Neural cell (in vitro differentiated cells): ENCODE data around the gene PHLPP1. TPM values are rescaled to one million over a fixed set of nuclear protein-coding genes. Genes with fewer than 3 reads are reported as not detected.

Experiments used
- H2AFZ ChIP-seq: fragments of 200-600, 300-800 bp; sonication (generic), shearing (Covaris generic); 2 replicates; pipeline ENCODE4 v1.6.0; 2014; ENCODE audit warnings: low read depth, mild to moderate bottlenecking, antibody characterized with exemption, low read length, moderate library complexity
- H3F3A ChIP-seq: fragments of 200-600 bp; shearing (Covaris generic); 2 replicates; pipeline ENCODE4 v1.6.1; 2016; ENCODE audit warnings: mild to moderate bottlenecking, moderate library complexity, mixed read lengths, antibody characterized with exemption, low read length; ENCODE audit not compliant: insufficient read depth, poor library complexity, severe bottlenecking
- H3K27ac ChIP-seq: fragments of 200-600, 300-800 bp; sonication (generic), shearing (Covaris generic); 2 replicates; pipeline ENCODE4 v1.5.1; 2014; ENCODE audit warnings: mild to moderate bottlenecking, low read length, moderate library complexity
- H3K27me3 ChIP-seq: fragments of 300-800, 200-600 bp; sonication (generic), shearing (Covaris generic); 2 replicates; pipeline ENCODE4 v1.6.0; 2014; ENCODE audit warnings: mild to moderate bottlenecking, low read depth, low read length, moderate library complexity; ENCODE audit not compliant: insufficient read depth
- H3K36me3 ChIP-seq: fragments of 300-800, 200-600 bp; sonication (generic), shearing (Covaris generic); 2 replicates; pipeline ENCODE4 v1.5.1; 2014; ENCODE audit warnings: mild to moderate bottlenecking, antibody characterized with exemption, low read length, moderate library complexity; ENCODE audit not compliant: insufficient read depth
- H3K4me2 ChIP-seq: fragments of 300-800, 200-600 bp; sonication (generic), shearing (Covaris generic); 2 replicates; pipeline ENCODE4 v1.6.0; 2014; ENCODE audit warnings: mild to moderate bottlenecking, low read length
- H3K4me3 ChIP-seq: fragments of 300-800, 200-600 bp; sonication (generic), shearing (Covaris generic); 2 replicates; pipeline ENCODE4 v1.5.1; 2014; ENCODE audit warnings: mild to moderate bottlenecking, low read length, moderate library complexity
- H3K79me2 ChIP-seq: fragments of 200-600 bp; shearing (Covaris generic); replicated peaks from 2 replicates; pipeline ENCODE4 v1.6.0; 2014; ENCODE audit warnings: mild to moderate bottlenecking, low read length, moderate library complexity; ENCODE audit not compliant: insufficient read depth
- H3K9ac ChIP-seq: fragments of 300-800, 200-600 bp; sonication (generic), shearing (Covaris generic); 2 replicates; pipeline ENCODE4 v1.6.1; 2016; ENCODE audit warnings: mild to moderate bottlenecking, low read length, mixed read lengths
- H3K9me2 ChIP-seq: fragments of 200-600 bp; shearing (Covaris generic); 2 replicates; pipeline ENCODE4 v1.6.1; 2016; ENCODE audit warnings: mild to moderate bottlenecking, low read length, mixed read lengths; ENCODE audit not compliant: insufficient read depth
- H3K9me3 ChIP-seq: fragments of 200-600, 300-800 bp; sonication (generic), shearing (Covaris generic); 2 replicates; pipeline ENCODE4 v1.6.1; 2016; ENCODE audit warnings: mild to moderate bottlenecking, mixed run types, low read length, moderate library complexity, mixed read lengths
- H4K20me1 ChIP-seq: fragments of 200-600 bp; shearing (Covaris generic); 2 replicates; pipeline ENCODE4 v1.6.1; 2016; ENCODE audit warnings: mild to moderate bottlenecking, mixed run types; ENCODE audit not compliant: insufficient read depth
- CTCF ChIP-seq: fragments of 450-650 bp; IDR thresholded peaks from 2 replicates; pipeline ENCODE4 v1.5.1; 2014; ENCODE audit warnings: antibody characterized with exemption, mild to moderate bottlenecking, moderate library complexity; ENCODE audit not compliant: poor library complexity, severe bottlenecking
- EP300 ChIP-seq: fragments of 450-650 bp; conservative IDR thresholded peaks from 2 replicates; pipeline ENCODE4 v1.6.1; 2014; ENCODE audit warnings: antibody characterized with exemption, mild to moderate bottlenecking, moderate library complexity; ENCODE audit not compliant: poor library complexity, severe bottlenecking
- EZH2 ChIP-seq: fragments of 200-600, 300-800 bp; shearing (Covaris generic), sonication (generic); IDR thresholded peaks from 2 replicates; pipeline ENCODE4 v1.6.1; 2014; ENCODE audit warnings: antibody characterized with exemption, low read length, borderline replicate concordance, mild to moderate bottlenecking; ENCODE audit not compliant: insufficient read depth, poor library complexity, severe bottlenecking
- MXI1 ChIP-seq: fragments of 450-650 bp; conservative IDR thresholded peaks from 2 replicates; pipeline ENCODE4 v1.6.1; 2014; ENCODE audit warnings: antibody characterized with exemption, mild to moderate bottlenecking; ENCODE audit not compliant: poor library complexity, severe bottlenecking
- POLR2AphosphoS5 ChIP-seq: IDR thresholded peaks from 2 replicates; pipeline ENCODE4 v1.6.1; 2012
- RAD21 ChIP-seq: fragments of 450-650 bp; conservative IDR thresholded peaks from 2 replicates; pipeline ENCODE4 v1.6.1; 2014; ENCODE audit warnings: antibody characterized with exemption, mild to moderate bottlenecking, moderate library complexity
- REST ChIP-seq: IDR thresholded peaks from 2 replicates; pipeline ENCODE4 v1.6.1; 2012; ENCODE audit warnings: borderline replicate concordance
- SMC3 ChIP-seq: fragments of 450-650 bp; conservative IDR thresholded peaks from 2 replicates; pipeline ENCODE4 v1.6.1; 2014; ENCODE audit warnings: antibody characterized with exemption, mild to moderate bottlenecking, moderate library complexity; ENCODE audit not compliant: poor library complexity
- TAF1 ChIP-seq: IDR thresholded peaks from 2 replicates; pipeline ENCODE4 v1.6.1; 2012; ENCODE audit warnings: low read depth
- polyA plus RNA-seq: library from polyadenylated mRNA; depleted of rRNA; stranded (reverse); fragments of >200 nt; gene quantifications from 2 replicates; pipeline ENCODE4 v1.2.3, GENCODE V29; 2014

PHLPP1 gene
- polyA plus RNA-seq, 1 donor from 2014 or later = 4.5 TPM

GRCh38 chr18:62883937-62884735, 168.8 kb downstream of the PHLPP1 start:
- H3K4me3 ChIP-seq = no peak overlapping the region
- no peak overlapping the region for H3K4me2 ChIP-seq
- H3K9me3 ChIP-seq = no peaks in the 10 kb centered on the region
- no peaks in the 10 kb centered on the region for H4K20me1 ChIP-seq
- H3K27ac ChIP-seq = no peak overlapping the region
- H3K9ac ChIP-seq = no peak overlapping the region
- TF ChIP-seq EP300 (peak; percentile 66), EZH2 (no peak), REST (no peak), RAD21 (no peak), CTCF (no peak), POLR2AphosphoS5 (peak; percentile 50), TAF1 (no peak)
- H3K27me3 ChIP-seq = no peaks in the 10 kb centered on the region
- H3K36me3 ChIP-seq = no peaks in the 10 kb centered on the region
- peaks cover 6% of the 10 kb centered on the region for H3K79me2 ChIP-seq
- H3K9me2 ChIP-seq = no peaks in the 10 kb centered on the region
- no peak overlapping the region for H2AFZ ChIP-seq
- H3F3A ChIP-seq = no peaks in the 10 kb centered on the region

GRCh38 chr18:62885804-62886203, 170.5 kb downstream of the PHLPP1 start:
- Histone ChIP-seq H2AFZ (no peak overlapping the region), H3K9me3 (no peaks in the 10 kb centered on the region), H3K4me3 (no peak overlapping the region), H3K36me3 (no peaks in the 10 kb centered on the region), H3K9ac (no peak overlapping the region), H3K79me2 (peaks cover 6% of the 10 kb centered on the region), H3K9me2 (no peaks in the 10 kb centered on the region), H3K27ac (no peak overlapping the region), H3K27me3 (no peaks in the 10 kb centered on the region), H3K4me2 (no peak overlapping the region), H3F3A (no peaks in the 10 kb centered on the region), H4K20me1 (no peaks in the 10 kb centered on the region)
- no peak for TF ChIP-seq TAF1
- TF ChIP-seq REST = no peak
- no peak for TF ChIP-seq RAD21
- no peak for TF ChIP-seq SMC3
- no peak for TF ChIP-seq EZH2
- TF ChIP-seq MXI1 = no peak
- TF ChIP-seq CTCF = no peak
- TF ChIP-seq EP300 = no peak
- TF ChIP-seq POLR2AphosphoS5 = no peak
